HG02610 (cell line): ENCODE results near the gene TSPAN14.
A peak's percentile ranks its signal among the peaks of the same experiment; 100 is the strongest.

Experiments used
- ATAC-seq: cut with Tn5 transposase; IDR thresholded peaks from one replicate; pipeline ENCODE4 v1.9.1; 2021; ENCODE audit warnings: mild to moderate bottlenecking, moderate library complexity; ENCODE audit not compliant: unreplicated experiment

TSPAN14 gene

DNA sequence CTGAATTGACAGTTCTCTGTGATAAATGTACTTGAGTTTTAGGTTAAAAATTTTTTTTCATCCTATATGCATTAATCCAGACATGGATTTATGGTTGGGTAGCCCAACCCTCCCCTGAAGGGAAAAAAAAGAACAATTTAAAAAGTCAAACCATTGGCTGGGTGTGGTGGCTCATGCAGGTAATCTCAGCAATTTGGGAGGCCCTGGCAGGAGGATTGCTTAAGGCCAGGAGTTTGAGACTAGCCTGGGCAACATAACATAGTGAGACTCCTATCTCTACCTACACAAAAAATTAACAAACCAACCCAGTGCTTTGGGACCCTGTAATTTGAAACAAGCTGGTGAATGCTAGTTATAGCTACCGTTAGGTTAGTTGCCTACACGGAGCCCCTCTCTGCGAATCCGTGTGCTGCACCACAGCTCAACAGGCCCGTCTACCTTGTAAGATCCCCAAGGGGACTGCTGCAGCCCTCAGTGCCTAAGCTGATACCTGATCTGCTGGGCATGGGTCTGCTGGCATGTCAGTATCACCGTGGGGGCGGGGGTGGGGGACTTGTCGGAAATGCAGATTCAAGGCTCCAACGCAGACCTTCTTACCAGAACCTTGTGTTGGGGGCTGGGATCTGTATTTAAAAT is 32.8 kb downstream of the TSPAN14 start:
- ATAC-seq: no peak

GRCh38 chr10:80487421-80487785 is 33.3 kb downstream of the TSPAN14 start:
- ATAC-seq: no peak

GRCh38 chr10:80487791-80488538 is 33.9 kb downstream of the TSPAN14 start:
- peak; percentile 55 for ATAC-seq

DNA sequence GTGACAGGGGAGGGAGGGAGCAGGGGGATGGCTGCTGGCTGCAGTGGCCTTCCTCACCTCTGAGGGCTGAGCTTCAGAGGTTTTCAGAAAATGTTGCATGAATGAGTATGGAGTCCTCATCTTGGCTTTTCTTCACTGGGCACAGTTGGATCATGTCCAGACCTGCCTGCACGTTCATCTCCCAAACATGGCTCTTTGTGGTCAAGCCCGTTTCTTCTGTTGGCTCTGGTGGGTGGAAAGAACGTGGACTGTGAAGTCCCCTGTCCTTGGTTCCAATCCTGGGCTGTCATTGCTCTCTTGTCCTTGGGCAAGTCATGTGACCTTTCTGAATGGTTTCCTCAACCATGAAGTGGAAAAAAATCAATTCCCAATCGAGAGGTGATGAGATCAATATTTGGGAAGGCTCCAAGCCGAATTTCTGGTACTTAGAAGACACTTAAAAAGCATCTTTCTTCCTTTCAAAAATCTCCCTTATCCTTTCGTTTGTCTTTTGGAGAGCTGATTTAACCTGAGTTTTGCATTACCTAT is 34.5 kb downstream of the TSPAN14 start:
- ATAC-seq: no peak

DNA sequence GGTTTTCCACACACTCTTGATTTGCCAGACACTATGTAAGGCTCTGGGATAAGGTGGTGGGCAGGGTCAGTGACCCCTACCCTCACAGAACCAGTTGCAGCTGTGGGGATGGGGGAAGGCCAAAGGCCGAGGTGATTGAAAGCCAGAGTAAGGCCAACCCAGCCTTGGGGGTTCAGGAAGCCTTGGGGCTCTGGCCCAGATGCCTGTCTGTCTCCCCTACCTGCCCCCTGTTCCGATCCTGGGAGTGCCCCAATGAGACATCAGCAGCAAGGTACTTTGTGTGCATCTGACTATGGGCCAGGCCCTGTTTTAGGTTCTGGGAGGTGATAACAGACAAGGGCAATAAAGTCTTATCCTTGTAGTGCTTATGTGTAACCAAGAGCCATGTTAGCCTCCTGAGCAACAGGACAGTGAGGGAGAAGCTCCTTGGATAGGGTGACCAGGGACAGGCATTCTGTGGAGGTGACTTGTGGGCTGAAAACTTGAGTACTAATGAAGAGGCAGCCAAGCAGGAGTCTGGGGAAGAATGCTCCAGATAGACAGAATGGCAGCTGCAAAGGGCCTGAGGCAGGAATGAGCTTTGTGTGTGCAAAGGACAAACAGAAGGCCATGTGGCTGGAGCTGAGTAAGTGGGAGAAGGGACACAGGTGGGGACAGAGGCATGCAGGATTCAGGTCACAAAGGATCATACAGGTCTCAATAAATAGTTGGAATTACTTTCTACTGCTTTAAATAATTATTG is 35.4 kb downstream of the TSPAN14 start:
- no peak for ATAC-seq

GRCh38 chr10:80491251-80492102 is 37.4 kb downstream of the TSPAN14 start:
- no peak for ATAC-seq

- ATAC-seq: peak; percentile 28
Measured at GRCh38 chr10:80492848-80493521, 38.9 kb downstream of the TSPAN14 start.

- ATAC-seq: peak; percentile 46
Measured at GRCh38 chr10:80493522-80494051, 39.5 kb downstream of the TSPAN14 start.

DNA sequence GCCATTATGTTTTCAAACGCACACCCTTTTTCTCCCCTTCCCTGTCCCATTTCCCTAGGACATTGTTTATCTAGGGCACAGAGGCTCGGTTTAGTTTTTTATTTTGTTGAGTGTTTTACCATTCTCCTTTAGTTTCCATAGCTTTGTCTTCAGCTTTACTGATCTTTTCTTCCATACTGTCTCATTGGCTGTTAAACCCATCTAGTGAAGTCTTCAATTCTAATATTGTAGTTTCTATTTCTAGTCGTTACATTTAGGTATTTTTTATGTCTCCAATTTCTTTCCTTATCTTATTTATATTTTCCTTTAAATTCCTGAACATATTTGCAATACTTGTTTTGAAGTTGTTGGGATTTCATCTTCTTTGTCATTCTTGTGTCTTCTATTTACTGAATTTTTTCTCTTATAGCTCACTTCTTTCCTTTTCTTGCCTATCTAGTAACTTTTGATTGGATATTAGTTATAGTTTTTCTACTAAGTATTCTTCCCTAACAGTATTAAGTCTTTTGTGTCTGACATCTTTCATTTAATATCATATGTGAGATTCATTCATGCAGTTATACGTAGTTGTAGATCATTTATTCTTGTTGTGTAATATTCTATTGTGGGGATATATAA is 42.6 kb downstream of the TSPAN14 start:
- ATAC-seq: no peak

GRCh38 chr10:80497187-80498077 is 43.3 kb downstream of the TSPAN14 start:
- no peak for ATAC-seq

- no peak for ATAC-seq
Measured at GRCh38 chr10:80498078-80498832, 44.1 kb downstream of the TSPAN14 start.

GRCh38 chr10:80498833-80499741 is 45.0 kb downstream of the TSPAN14 start:
- ATAC-seq: no peak

GRCh38 chr10:80500572-80501380 is 46.7 kb downstream of the TSPAN14 start:
- peak; percentile 76 for ATAC-seq

DNA sequence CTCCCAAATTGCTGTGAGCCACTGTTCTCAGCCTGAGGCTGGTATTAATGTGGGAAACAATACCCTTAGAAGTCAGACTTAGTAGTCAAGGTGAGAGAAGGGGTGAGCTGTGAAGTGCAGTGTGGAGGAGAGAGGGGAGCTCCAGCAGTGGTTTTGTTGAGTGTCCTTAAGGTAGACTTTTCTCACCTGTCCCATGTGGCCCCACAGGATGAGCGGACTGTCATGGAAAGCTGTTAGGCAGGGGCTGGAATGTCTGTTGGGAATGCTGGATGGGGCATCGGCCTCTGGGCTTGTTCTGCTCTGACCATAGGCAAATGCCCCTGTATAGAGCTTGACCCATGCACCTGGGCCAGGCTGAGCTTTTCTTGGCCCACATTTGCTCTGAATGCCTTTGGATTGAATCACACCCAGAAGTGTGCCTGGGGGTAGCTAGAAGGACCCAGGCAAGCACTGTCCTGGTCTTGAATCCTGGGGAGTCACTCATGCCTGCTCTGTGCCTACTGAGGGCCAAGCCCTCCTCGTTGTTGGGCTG is 47.3 kb downstream of the TSPAN14 start:
- ATAC-seq: no peak

GRCh38 chr10:80501913-80502521 is 47.9 kb downstream of the TSPAN14 start:
- no peak for ATAC-seq
